CD4-positive, alpha-beta T cell treated with Interferon gamma for 1 hour (primary cell): ENCODE measurements around the gene PPOX.

ENCODE experiments used
- DNase-seq: peaks from one replicate; pipeline ENCODE4 v3.0.0-alpha.2; 2020

Gene PPOX

GRCh38 chr1:161153682-161154337 is 12.4 kb upstream of the PPOX start, which contains the start of gene UFC1:
Gene UFC1, plus strand, starts transcription at chr1:161153978. Its CDS starts 20 bp downstream, at chr1:161153998.
- DNase-seq = peak; percentile 88

- DNase-seq = no peak
These were observed 8.4 kb upstream of the PPOX start for GRCh38 chr1:161157867-161158266.

DNA sequence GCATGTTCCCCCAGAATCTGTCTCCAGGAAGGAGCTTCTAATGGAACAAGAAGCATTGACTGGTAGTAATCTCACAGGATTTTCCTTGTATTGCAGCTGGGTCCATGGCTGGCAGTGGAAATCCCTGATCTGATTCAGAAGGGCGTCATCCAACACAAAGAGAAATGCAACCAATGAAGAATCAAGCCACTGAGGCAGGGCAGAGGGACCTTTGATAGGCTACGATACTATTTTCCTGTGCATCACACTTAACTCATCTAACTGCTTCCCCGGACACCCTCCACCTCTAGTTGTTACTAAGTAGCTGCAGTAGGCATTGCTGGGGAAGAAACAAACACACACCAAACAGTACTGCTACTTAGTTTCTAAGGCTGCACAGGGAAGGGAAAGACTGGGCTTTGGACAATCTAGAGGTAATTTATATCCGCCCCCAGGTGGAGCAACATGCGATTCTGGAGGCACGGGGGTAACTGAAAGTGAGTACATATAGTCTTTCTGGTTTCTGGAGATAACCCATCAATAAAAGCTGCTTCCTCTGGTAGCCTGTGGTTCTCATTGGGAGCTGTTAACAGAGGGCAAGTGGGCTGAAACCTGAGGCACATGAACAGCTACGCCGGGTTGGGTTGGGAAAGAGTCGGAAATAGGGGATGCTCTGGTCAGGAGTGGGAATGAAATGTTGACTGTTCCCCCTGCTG is 7.8 kb upstream of the PPOX start:
- no peak for DNase-seq

DNA sequence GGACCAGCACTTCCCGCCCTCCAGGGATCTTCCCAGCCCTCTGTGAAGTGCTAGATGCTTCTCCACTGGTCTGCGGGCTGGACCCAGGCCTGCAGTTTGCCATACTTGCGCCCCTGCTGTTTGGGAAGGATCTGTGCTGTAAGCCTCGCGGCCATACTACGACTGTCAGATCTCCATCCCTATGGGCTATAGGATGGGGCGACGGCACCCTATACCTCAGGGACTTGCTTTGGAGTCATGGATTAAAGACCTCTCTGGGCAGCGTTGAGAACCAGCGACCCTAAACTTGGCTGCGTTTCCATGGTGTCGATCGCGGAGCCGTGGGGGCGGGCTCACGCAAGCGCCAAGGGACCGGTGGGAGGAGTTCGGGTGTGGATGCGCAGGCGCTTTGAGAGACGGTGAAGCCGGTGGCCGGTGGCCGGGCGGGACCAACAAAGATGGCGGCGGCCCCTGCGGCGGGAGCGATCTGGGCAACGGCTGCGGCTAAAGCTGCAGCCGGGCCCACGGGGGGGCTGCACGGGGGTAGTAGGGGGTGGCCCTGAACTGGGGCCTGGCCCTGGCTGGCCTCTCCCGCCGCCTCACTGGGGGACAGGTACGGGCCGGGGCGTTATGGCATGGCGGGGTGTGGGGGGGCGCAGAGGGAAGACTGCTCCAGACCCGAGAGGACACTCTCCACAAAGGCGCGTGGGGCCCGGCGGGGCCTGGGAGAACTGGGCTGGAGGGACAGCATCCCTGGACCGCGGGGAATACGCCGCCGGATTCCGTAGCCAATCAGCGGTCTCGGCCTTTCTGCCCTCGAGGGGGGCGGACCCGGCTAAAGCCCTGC is 6.9 kb upstream of the PPOX start, which contains the start of gene USP21:
Gene USP21, plus strand, starts transcription at position 414 of the 826 bp plus-strand sequence. CDS start 1,141 bp downstream, outside the sequence.
- DNase-seq = peak; percentile 90

GRCh38 chr1:161159913-161160243 is 6.3 kb upstream of the PPOX start:
- DNase-seq = no peak

- no peak for DNase-seq
These were observed 5.5 kb upstream of the PPOX start for GRCh38 chr1:161160671-161161145.

- no peak for DNase-seq
These were observed 4.6 kb upstream of the PPOX start for GRCh38 chr1:161161652-161162051.

DNA sequence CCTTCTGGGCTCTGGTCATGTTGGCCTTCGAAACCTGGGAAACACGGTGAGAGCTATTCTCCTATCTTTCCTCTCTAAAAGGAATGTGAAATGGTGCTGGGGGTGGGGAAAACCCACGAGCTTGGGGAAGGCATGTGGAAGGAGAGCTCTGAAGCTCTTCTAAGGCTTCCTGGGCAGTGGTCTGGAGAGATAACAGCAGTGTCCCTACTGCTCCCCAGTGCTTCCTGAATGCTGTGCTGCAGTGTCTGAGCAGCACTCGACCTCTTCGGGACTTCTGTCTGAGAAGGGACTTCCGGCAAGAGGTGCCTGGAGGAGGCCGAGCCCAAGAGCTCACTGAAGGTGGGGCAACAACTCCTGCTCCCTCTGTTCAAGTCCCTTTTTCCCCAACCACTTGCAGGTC is 4.2 kb upstream of the PPOX start:
- DNase-seq = no peak

DNA sequence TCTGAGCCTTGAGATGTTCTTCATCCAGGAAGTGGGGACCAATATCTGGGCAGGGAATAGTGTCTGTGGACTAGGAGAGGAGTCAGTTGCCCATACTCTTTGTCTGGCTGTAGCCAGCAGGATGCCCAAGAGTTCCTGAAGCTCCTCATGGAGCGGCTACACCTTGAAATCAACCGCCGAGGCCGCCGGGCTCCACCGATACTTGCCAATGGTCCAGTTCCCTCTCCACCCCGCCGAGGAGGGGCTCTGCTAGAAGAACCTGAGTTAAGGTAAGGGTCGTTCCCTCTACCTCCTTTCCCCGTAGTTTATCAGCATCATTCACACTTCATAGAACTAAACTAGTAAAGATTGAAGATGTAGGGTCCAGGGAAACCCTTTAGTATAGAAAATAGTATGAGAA is 3.4 kb upstream of the PPOX start:
- DNase-seq = no peak

DNA sequence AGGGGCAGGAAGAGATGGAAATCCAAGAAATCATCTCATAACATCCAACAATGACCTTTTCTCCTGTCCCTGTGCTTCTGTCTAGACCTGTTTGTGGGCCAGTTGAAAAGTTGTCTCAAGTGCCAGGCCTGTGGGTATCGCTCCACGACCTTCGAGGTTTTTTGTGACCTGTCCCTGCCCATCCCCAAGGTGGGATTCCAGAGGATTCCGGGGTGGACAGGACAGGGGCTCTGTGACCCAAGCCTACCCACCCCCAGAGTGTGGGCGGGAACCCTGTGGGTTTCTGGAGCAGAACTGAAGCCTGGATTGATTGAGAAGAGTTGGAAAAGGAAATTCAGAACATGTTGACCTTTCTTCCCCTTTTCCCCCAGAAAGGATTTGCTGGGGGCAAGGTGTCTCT is 2.4 kb upstream of the PPOX start:
- DNase-seq = no peak

DNA sequence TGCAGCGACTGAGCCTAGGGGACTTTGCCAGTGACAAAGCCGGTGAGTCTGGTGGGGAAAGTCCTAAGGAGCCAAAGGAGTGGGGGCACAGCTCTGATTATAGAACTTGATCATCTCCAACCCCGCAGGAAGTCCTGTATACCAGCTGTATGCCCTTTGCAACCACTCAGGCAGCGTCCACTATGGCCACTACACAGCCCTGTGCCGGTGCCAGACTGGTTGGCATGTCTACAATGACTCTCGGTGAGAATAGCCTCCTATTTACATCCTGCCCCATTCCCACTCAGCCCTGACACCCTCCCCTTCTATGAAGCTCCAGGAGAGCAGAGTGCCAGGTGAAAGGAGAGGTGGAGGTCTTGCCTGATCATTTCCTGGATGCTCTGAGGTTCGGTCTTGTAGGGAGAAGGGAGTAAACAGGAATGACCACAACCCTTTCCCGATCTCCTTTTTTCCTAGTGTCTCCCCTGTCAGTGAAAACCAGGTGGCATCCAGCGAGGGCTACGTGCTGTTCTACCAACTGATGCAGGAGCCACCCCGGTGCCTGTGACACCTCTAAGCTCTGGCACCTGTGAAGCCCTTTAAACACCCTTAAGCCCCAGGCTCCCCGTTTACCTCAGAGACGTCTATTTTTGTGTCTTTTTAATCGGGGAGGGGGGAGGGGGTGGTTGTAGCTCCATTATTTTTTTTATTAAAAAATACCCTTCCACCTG is 1.2 kb upstream of the PPOX start:
- no peak for DNase-seq

DNA sequence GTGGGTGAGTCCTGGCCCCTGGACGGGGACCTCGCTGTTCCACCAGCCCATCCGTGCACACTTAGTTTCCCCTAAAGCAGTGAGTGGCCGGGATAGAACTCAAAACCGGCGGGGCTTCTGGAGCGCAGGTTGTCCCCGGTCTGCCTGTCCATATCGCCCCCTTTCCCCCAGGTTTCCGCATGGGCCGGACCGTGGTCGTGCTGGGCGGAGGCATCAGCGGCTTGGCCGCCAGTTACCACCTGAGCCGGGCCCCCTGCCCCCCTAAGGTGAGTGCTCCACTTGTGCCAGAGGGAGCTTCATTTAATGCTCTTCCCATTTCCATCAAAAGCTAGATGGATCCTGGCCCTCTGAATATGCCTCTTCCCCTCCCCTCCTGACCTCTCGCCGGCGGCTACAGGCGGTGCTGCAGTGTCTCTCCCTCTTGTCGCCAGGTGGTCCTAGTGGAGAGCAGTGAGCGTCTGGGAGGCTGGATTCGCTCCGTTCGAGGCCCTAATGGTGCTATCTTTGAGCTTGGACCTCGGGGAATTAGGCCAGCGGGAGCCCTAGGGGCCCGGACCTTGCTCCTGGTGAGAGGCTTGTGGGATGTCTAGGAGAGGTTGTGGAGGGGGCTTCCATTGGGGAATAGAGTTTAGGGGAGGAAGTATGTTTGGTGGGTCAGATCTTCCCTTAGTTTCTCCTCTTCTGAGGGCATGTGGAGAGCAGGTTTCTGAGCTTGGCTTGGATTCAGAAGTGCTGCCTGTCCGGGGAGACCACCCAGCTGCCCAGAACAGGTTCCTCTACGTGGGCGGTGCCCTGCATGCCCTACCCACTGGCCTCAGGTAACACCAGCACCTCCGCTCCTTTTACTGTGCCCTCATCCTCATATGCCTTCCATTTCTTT is 683 bp downstream of the PPOX start:
- no peak for DNase-seq

GRCh38 chr1:161168906-161169305 is 2.7 kb downstream of the PPOX start:
- no peak for DNase-seq

DNA sequence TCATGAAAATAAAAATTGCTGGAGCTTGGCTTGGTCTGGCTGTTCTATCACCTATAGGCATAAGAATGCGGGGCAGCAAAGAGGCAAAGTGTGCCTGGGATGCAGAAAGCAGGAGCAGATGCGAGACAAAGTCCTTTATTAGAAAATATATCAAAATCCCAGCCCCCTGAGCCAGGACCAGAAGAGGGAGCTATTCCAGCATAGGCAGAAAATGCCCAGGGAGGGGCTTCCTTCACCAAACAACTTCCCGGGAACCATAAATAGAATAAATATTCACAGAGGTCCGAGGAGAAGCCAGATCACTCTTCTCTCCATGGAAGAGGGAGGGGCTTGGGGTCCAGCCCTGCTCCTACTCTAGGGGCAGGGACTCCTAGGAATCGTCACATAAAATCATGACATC is 5.0 kb downstream of the PPOX start:
- DNase-seq = no peak

GRCh38 chr1:161171696-161172095 is 5.5 kb downstream of the PPOX start:
- no peak for DNase-seq

DNA sequence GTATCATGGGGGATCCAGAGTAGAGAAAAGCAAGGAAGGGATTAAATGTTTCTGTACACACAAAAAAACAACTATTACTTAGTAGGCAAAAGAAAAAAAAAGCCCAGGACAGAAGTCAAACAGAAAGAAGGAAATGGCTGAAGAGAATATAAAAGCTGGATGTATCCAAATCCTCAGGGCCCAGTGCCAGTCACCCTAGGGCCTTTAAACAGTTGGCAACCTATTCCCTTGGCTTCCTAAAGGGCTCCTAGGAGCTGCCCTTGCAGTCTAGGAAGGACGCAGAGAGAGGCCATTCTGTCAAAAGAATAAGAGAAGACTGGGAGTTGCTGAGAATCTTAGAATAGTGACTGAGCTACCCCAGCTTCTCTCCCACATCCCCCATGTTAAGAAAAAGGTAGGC is 6.1 kb downstream of the PPOX start:
- DNase-seq = no peak

GRCh38 chr1:161172776-161173376 is 6.7 kb downstream of the PPOX start:
- no peak for DNase-seq

GRCh38 chr1:161173711-161174110 is 7.5 kb downstream of the PPOX start:
- no peak for DNase-seq

DNA sequence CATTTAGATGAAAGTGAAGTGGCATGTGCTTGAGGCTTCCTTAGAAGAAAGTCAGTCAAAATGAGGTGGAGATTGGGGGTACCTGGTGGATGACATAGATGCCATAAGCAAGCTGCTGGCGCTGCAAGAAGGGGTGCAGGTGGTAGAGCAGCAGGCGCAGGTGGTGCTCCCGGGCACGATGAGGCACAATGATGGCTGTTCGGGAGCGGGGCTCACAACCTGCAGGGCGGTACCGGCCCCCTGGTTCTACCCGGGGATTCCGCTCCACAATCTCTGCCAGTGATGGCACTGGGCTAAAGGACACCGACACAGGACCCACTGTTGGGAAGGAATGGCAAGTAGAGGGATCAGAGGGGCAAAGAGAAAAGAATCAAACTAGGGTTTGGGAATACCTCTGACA is 8.7 kb downstream of the PPOX start:
- no peak for DNase-seq

- DNase-seq = no peak
These were observed 9.7 kb downstream of the PPOX start for GRCh38 chr1:161175771-161176453.
